Umbilical cord (tissue), 2 donors: Measurements from ENCODE around the gene SCUBE1. TPM values are rescaled to one million over a fixed set of nuclear protein-coding genes. Genes with fewer than 3 reads are reported as not detected.

ENCODE experiments used
- DNase-seq: peaks from one replicate; pipeline ENCODE4 v3.0.0-alpha.2; 2015; ENCODE audit warnings: low spot score
- total RNA-seq: library from RNA; depleted of rRNA; stranded (reverse); fragments of >200 nt; gene quantifications from one replicate; pipeline ENCODE4 v1.2.3, GENCODE V29; 2014; ENCODE audit warnings: low replicate concordance; ENCODE audit not compliant: insufficient read depth

The SCUBE1 gene
- total RNA-seq, 1 donor from 2014 or later, result 3.6 TPM

DNA sequence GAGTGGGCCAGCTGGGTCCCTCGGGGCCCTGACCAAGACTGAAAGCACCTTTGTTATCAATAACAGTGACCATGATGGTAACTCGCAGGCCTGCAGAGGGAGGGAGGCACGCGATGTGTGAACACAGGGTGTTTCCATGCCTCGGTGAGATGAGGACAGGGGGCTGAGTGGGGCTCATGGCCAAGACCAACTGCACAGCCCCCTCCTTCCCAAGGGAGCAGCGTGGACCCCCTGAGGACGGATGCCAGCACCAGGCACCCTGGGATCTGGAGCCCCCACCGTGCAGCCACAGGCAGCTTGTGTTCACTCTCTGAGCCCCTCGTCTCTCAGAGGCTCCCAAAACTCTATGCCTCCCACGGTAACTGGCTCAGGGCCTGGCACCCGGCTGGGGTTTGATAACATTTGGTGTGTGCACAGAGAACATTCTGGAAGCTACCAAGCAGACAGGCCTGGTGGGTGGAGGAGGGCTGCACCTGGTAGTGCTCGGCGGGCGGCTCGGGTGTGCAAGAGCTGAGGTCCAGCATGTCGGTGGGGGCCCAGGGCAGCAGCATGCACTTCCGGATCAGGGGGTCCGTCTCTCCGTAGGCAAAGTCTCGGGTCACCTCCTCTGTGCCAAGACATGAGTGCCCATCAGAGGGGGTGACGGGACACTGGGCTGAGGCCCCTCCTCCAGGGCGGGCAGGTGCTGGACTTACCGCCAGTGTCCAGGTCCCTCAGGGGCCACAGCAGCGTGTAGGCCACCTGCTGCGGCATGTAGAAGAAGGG lies 163.8 kb downstream of the SCUBE1 start:
- DNase-seq, result no peak

DNA sequence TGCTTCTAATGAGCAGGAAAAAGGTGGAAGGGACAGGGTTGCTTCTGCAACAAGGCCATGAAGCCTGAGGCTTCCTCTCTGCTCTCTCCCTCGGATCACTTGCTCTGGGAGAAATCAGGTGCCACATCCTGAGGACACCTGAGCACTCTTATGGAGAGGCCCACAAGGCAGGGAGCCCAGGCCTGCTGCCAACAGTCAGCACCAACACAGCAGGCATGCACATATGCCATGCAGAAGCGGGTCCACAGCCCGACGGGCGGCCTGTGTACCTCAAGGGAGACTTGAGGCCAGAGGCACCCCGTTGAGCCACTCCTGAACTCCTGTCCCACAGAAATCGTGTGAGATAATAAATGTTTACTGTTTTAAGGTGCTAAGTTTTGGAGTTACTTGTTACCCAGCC lies 165.7 kb downstream of the SCUBE1 start:
- no peak for DNase-seq

DNA sequence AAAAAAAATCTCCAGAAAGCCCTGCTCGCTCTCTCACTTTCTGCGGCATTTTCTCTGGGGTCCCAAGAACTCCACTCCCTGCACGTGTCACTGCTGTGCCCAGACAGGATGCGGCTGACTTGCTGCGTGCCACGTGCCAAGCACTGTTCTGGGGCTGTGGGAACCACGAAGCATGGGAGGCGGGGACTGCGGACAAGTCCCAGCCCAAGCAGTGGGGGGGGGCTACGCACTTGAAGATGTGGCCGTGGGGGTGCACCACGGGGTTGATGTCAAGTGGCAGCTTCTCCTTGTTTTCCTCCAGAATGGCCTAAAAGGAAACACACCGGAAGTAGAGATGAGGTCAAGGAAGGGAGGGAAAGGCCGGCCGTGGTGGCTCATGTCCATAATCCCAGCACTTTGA lies 167.1 kb downstream of the SCUBE1 start:
- no peak for DNase-seq

DNA sequence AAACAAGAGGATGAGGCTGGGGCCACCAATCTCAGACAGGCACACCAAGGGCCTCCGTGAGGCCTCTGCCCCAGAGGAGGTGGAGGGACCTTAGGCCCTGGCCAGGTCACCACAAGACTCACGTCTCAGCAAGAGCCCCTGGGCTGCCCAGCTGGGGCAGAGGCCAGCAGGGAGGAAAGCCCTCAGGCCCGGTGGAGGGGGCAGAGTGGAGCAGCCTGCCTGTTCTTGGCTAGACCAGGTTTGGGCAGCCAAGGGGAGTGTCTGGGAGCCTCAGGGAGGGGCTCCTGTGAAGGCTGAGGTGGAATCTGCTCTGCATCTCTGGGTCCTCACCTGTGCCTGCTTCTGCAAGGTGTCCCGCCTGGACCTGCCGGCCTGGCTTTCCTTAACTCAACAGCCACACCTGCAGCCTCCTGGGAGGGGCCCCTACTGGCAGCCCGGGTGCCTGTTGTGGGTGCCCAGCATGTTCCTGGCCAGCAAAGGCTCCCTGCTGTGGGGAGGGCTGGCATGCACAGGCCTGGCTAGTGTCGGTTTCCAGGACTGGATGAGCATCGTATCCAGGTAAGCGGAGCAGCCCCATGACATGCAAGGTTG lies 168.1 kb downstream of the SCUBE1 start:
- DNase-seq, result no peak

DNA sequence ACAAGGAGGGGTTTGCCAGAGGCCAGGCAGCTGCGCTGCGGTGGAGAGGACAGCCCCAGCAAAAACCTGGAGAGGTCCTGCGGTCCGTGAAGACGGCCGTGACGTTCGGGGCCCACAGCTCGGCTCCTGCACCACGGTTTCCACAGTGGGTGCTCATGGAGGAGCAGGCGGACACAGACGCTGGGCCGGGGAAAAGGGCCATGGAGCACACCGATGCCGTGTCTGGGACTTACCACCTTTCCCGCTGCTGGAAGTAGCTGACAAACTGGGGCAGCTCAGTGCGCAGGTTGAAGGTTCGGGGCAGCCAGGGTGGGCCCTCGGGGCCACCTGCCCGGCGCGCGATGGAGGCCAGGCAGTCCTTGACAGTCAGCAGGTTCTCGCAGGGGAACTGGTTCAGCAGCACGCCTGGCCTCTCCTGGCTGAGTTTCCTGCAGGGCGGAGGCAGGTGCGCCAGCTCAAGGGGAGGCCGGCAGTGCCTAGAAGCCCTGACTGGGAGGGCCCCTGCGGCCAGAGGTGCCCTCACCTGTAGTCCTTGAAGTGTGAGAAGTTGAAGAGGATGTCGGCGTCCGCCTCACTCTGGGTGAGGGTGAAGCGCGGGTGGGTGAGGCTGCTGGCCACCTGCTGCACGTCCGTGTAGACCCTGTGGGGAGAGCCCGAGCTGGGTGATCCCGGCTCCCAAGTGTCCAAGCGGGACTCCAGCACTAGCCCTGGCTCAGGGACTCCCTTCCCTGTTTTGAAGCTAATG lies 169.0 kb downstream of the SCUBE1 start:
- no peak for DNase-seq

DNA sequence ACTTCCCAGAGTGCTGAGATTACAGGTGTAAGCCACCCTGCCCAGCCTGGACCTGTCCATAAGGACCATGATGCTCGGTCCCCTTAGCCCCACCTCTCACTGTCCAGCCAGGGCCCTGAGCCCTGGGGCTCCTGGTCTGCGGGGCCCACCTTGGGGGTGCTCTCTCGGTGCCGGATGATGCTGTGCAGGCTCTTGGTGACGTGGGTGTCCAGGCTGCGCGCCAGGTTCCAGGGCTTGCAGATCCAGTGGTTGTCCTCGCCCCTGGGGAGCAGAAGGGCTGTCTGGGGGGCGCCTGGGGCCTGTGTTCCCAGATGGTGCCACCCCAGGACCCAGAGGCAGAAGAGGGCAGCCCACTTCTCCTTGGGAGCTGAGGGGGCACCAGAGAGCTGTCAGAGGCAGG lies 169.6 kb downstream of the SCUBE1 start:
- no peak for DNase-seq

DNA sequence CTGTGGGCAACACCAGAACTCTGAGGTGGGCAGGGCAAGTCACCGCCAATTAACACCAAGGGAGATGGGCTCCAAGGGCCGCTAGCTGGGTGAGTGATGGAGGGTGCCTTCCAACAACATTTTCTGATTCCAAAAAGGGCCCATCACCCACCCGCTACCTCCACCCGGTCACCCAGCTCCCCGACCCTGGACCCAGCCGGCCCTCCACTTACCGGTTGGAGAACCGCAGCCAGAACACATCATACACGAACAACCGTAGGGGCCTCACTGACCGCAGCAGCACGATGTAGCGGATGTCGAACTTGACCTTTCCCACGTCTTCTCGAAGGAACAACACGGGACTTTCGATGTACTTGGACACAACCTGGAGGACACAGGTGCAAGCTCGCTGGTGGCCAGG lies 171.0 kb downstream of the SCUBE1 start:
- DNase-seq, result no peak

DNA sequence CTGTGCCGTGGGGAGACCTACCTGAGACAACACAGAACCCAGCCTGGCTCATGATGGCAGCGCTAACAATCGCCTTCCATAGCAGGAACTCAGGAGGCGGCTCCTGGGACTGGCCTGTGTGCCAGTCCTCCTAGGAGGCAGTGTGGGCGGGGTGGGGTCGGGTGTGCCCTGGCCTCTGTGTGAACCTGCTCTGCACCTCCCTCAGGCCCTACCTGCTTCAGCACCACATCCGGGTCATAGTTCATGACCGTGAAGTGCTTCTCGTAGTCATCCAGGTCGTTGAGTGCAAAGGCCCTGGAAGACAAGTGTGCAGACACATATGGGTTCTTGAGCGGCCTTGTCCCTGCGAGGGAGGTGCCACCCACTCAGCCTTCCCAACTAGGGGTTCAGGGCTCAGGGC lies 171.6 kb downstream of the SCUBE1 start:
- DNase-seq, result no peak

DNA sequence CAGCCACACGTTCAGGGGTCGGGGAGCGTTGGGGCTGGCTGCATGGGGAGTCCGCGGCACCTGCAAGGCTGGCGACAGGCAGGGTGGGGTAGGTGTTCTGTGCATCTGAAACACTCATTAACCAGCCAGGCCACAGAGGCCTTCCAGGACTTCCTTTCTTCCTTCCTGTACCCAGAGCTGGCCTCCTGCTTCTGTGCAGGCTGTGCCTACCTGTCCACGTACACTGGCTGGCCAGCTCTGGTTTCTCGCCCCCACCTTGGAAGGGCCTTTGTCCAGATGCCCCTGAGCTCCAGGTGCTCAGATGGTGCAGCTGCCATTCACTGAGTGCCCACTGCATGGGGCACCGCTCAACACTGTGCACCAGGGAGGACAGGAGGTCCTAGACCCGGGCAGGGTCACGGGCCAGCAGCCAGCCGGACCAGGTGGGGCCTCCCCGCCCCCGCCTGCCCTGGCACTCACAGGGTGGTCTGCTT lies 172.1 kb downstream of the SCUBE1 start:
- no peak for DNase-seq

DNA sequence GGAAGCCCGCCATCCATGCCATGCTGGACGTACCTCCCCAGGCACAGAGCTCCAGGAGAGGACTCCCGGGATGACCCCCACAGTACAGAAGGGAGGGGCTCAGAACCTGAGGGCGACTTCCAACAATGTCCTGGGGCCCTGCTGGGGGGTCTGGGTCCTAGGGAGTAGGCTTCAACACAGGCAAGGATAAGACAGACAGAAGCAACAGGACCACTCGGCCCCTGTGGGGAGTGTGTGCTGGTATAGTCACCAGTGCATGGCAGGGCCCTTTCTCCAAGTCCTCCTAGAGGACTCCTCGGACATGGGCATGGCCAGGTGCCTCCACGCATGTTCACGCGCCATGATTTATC lies 173.1 kb downstream of the SCUBE1 start:
- DNase-seq, result no peak

DNA sequence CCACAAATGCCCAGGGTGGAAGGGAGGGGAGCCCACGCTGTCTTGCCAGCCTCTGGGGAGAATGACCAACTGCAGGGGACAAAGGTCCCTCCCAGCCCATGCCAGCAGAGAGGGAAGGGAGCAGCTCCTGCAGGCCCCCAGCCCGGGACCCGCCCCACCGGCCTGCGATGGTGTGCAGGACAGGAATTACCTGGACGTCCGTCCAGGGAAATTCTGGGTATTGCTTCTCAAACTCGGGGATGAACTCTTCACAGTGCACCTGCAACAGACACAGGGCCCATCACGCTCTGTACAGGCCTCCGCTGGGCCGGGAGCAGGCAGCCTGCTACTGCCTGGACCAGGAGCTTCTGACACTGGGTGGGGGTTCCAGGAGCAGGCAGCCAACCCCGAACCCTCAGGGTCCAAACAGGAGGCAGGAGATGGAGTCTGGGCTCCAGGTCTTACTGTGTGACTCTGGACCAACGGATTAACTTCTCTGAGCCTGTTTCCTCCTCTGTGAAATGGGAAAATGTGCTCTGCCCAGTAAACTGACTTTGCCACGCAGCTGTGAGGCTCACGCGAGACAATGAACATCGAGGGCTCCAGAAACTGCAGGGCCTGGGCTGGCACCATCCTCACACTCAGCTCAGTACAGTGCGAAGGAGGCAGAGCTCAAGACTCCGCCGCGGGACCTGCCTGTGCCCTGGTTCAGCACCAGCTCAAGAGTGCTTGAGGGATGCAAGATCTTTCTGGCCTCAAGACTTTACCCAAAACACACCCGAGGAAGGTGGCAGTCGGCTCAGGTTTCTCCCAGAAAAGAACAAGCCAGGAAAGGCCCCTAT lies 173.7 kb downstream of the SCUBE1 start:
- DNase-seq, result no peak

DNA sequence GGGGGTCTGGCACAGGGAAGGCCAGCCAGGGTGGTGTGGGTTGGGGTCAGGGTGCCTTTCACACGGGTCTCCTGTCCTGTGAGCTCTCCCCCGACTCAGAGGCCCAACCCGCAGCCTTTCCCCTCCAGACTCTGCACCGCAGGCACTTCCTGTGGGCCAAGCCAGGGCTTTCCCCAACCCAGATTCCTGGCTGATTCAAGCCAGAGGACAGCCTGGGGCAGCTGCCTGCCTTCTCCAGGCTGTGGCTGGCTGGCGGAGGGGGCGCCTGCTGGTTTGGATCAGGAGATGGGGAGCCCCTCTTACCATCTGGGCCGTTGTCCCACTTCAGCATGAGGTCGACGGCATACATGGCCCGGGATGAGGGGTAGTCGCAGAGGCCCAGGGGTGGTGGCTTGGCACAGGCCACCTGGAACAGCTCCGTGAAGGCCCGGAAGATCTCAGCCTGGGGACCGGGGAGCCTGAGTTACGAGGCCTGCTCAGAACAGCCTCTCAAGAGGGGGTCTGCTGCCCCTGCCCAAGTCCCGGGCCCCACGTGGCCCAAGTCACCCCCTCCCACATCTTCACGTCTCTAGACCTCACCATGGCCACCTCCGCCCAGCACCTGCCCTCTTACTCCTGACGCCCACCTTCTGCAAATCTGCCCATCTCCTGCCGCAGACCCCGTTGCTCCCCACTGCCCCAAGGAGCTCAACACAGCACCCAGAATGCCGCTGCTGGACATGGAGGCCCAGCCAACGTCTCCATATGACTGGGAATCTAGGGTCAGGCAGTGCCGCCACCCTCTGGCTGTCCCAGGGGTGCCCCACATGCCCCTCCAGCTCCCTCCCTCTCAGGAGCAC lies 174.5 kb downstream of the SCUBE1 start:
- DNase-seq, result no peak

DNA sequence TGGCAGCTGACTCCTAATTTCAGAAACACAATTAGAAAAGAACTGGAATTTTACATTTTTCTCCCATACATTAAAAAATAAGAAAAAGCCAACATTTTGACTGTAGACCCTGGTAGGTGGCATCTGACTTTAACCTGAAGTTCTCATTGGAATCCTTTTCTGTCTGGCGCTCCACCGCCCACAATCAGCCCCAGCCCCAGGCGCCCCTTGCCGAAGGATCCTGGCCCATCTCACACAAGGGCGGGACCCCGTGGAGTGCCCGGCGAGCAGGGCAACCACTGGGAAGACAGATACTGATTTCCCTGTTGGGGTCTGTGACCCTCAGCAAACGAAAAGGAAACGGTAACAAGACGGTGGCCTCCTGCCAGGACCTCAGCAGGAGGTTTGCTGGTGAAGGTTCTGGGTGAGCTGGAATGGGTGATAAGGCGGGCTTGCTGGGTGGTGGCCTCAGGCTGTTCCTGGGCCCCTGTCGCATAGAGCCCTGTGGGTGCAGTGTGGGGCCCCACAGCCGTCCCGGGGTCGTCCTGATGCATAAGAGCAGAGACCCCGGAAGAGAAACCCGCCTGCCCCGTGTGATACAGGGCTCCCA lies 176.1 kb downstream of the SCUBE1 start:
- DNase-seq, result no peak

DNA sequence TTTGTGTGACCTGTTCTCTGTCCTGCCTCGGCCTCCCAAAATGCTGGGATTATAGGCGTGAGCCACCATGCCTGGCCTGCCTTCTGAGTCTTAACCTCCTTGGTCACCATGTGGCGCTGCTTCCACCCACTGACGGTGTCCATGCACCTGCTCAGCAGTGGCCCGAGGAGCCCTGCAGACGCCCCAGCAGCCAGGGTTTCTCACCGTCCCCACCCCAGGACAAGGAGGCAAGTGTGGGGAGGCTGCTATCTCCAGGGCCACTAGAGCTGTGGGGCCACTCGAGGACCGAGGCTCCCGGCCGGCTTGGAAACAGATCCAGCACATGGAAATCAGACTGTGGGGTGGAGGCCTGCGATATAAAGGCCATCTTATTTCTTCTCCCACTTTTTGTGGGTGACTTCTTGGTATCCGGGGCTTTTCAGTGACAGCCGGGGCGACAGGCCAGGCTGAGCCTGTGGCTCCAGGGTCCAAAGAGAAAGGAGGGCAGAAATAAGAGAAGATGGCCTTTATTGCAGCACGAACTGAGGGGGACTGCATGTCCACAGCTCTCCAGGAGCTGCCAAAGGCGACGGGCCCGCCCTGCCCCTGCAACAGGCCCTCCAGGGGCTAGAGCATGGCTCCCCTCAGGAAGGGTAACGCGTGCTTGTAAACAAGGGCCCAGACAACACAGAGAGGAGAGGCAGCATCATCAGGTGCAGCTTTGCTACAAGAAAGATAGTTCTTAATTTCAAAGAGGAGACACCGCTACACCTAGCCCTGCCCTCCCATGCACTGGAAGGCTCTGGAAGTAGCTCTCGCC lies 176.8 kb downstream of the SCUBE1 start:
- DNase-seq, result no peak

DNA sequence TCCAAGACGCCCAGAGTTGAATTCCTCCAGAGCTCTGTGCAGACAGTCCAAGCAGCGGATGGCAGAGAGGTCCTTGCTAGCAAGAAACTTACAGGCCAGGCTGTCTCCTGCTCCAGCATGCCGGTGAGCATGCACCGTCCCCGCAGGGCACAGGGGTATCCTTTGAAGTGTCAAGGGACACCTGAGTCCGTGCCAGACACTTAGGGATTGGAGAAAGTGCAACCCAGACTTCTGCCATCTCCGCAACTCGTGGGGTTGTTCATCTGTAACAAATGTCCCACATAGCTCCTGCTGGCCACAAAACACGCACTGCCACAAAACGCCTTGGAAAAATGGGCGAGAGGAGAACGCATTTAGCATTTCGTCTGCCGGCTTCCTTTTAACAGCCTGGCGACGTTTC lies 178.5 kb downstream of the SCUBE1 start:
- DNase-seq, result no peak

DNA sequence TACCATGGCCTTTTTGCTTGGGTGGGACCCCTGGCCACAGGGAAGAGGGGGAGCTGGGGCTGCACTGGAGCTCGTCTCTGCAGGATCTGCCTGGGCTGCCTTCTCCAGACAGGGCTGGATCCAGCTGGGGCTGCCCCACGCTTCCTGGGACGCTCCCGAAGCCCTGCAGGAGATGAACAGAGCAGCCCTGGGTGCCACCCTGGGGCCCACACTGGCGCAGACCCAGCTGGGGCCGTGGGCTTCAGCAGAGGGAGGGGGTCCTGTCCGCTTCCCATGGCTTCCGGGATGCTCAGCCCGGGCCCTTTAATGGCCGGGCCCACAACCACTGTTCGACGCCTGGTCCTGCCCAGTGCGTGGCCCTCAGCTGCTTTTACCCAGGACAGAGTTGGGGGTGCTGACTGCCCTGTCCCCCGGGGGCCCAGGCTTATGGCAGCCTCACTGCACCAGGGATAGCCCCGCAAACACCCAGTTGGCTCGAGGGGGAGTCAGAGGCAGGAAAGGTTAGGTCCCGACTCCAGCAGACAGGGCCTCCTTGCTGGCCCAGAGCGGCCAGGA lies 179.9 kb downstream of the SCUBE1 start:
- DNase-seq, result no peak

DNA sequence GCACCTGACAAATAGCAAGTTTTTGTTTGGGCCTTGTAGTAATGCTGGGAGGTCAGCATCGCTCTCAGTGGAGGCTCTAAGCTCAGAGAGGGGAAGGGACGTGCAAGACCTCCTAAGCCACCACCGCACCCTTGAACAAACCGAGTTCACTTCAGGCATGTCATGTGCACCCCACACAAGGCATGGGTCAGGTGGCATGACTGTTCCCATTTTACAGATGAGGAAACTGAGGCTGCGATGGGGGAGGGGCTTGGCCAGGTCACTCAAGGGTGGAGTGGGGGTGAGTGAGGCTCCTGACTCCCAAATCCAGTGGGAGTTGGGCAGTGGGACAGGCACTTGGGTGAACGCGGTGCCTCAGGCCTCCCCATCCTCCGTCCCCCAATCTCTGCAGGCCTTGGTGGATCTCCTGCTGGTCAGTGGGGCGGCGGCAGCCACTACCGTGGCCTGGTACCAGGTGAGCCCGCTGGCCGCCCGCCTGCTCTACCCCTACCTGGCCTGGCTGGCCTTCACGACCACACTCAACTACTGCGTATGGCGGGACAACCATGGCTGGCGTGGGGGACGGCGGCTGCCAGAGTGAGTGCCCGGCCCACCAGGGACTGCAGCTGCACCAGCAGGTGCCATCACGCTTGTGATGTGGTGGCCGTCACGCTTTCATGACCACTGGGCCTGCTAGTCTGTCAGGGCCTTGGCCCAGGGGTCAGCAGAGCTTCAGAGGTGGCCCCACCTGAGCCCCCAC lies 180.6 kb downstream of the SCUBE1 start:
- no peak for DNase-seq

DNA sequence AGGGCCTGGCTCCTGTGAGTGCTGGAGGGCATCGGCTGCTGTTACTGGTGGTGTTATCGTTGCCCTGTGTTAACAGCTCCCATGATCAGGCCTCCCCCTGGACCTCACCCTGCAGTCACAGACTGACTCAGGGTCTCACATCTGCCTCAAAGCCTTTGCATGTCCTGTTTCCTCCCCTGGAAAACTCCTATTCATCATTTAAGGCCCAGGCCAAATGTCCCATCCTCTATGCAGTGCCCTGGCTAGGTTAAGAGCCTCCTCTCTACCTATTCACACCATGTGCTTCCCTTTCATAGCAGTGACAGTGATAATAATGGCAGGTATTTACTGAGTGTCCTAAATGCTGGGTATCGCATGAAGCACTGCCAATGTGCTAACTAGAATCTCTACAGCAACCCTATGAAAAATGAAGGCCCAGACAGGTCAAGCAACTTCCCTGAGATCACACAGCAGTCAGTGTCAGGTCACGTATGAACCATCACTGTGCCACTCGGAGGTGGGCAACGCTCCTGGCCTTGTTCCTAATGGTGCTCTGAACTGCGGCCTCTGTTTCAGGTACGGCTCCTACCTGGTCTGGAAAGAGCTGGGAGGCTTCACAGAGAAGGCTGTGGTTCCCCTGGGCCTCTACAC lies 182.6 kb downstream of the SCUBE1 start:
- no peak for DNase-seq
